ENCODE results near the gene FBXL12.
"Not testable (repeated sequence)": the region's sequence is repeated elsewhere in the genome, so short reads cannot be mapped to it uniquely, and the experiment has no call there.

GRCh38 chr19:9784163-9784496 is 34.7 kb downstream of the FBXL12 start:
- TF ChIP-seq EZH2 (IDR thresholded peaks at IDR 0.05; ENCODE audit: borderline replicate concordance, low read depth, low read length, poor library complexity, severe bottlenecking); CTCF (conservative IDR thresholded peaks at IDR 0.05; ENCODE audit: low read depth, low read length): not testable (repeated sequence)
